Stimulated activated CD4-positive, alpha-beta T cell treated with anti-CD3 and anti-CD28 coated beads, Interleukin-1b, Interleukin-23, amount 100 ng/mL, for 1 hour (primary cell): ENCODE results near the gene KPNA6.
"Not testable (repeated sequence)": the region's sequence is repeated elsewhere in the genome, so short reads cannot be mapped to it uniquely, and the experiment has no call there.

Source experiments
- DNase-seq, 2 donors: peaks; one replicate each; pipeline ENCODE4 v3.0.0-alpha.2; 2020; ENCODE audit warnings: low read depth in 2 of 2

KPNA6 gene

DNA sequence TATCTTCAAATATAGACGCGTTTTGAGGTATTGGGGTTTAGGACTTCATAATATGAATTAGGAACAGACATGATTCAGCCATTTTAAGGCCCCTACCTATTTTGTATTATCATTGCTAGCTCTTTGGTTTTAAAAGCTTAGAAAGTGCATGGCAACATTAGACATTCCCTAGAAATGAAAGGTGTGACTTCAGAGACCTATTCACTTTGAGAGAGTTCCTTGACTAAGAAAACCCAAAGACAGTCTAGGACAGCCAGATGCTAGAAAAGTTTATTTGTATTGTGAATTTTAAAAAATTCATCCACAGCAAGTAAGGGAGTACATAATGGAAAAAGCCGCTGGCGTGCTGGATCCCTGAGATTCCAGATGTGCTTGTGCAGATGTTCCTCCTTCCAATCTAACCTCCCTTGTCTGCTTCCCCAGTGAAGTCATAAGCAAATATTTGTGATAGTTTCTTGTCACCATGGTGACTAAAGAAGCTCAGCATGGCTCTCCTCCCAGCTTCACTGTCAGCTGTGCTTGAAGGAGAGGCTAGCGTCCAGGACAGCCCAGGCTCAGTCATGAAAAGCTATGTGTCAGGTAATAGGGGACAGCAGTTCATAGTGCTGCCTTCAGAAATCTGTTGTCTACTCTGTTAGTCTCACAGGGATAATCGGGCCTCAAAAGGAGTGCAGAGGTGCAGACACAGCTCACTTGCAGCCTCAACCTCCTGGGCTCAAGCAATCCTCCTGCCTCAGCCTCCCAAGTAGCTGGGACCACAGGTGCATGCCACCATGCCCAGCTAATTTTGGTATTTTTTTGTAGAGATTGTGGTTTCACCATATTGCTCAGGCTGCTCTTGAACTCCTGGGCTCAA, 34.8 kb downstream of the KPNA6 start:
- DNase-seq: no peak

DNA sequence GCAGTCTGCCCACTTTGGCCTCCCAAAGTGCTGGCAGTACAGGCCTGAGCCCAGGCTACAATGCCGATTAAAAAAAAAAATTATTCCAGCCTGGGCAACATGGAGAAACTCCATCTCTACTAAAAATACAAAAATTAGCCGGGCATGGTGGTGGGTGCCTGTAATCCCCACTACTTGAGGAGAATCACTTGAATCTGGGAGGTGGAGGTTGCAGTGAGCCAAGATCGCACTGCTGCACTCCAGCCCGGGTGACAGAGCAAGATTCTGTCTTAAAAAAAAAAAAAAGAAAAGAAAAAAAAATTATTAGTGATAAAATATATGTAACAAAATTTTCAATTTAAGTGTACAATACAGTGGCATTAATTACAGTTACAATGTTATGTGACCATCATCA, 35.4 kb downstream of the KPNA6 start:
- DNase-seq: not testable (repeated sequence)

DNA sequence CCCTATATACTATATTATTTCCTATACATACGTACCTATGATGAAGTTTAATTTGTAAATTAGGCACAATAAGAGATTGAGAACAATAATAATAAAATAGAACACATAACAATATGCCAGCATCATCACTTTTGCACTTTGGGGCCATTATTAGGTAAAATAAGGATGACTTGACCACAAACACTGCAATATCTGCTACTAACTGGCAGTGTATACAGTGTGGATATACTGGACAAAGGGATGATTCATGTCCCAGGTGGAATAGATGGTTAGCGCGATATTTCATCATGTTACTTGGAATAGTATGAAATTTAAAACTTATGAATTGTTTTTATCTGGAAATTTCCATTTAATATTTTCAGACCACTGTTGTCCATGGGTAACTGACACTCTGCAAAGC, 36.2 kb downstream of the KPNA6 start:
- no peak for DNase-seq

DNA sequence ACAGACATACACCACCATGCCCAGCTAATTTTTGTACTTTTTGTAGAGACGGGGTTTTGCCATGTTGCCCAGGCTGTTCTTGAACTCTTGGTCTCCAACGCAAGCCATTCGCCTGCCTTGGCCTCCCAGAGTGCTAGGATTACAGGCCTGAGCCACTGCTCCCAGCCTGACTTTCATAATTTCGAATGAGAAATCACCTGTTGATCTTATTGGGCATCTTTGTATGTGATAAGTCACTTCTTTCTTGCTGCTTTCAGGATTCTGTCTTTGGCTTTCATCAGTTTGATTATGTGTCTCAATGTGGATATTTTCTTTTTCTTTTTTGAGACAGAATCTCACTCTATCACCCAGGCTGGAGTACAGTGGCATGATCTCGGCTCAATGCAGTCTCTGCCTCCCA, 39.9 kb downstream of the KPNA6 start:
- DNase-seq: not testable (repeated sequence)

DNA sequence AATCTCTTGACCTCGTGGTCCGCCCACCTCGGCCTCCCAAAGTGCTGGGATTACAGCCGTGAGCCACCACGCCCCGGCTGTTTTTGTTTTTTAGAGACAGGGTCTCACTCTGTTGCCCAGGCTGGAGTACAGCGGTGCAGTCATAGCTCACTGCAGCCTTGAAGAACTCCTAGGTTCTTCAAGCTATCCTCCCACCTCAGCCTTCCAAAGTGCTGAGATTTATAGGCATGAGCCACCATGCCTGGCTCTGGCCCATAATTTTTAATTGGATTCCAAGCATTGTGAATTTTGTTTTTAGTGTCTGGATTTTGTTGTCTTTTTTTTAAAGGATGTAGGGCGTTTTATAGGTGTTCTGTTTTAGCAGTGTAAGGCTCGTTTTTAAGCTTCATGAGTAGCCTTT, 43.0 kb downstream of the KPNA6 start:
- no peak for DNase-seq

DNA sequence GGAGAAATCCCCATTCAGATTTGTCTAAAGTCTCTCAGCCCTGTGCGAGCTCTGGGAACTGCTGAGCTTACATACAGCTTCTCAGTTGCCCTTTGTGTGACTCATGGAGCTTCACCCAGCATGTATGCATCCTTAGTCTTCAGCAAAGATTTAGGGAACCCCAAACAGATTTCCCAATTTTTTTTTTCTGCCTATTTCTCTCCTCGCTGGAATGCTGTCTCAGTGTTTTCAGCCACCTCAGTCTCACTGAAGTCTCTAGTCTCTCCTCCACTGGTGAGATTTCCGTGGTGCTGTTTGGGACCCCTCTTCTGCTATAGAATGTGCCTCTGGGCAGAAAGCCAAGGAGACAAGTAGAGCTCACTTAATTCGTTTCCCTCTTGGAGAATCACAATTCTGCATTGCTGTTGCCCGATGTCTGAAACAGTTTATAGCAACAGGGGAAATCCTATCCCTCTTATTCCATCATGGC, 43.5 kb downstream of the KPNA6 start:
- DNase-seq: no peak

DNA sequence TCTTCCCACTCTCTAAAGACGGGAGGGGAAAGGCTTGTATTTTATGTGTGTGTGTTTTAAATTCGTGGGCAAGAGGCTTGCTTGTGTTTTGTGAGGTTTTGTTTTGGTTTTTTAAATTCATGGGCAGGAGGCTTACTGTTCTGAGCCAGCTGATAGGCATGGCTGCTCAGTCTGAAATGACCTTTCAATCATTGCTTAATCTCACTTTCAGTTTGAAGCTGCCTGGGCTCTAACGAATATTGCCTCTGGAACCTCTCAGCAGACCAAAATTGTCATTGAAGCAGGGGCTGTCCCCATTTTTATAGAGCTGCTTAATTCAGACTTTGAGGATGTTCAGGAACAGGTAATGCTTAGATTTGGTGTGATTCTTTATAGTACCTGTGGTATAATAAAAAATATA, 51.3 kb downstream of the KPNA6 start:
- no peak for DNase-seq

DNA sequence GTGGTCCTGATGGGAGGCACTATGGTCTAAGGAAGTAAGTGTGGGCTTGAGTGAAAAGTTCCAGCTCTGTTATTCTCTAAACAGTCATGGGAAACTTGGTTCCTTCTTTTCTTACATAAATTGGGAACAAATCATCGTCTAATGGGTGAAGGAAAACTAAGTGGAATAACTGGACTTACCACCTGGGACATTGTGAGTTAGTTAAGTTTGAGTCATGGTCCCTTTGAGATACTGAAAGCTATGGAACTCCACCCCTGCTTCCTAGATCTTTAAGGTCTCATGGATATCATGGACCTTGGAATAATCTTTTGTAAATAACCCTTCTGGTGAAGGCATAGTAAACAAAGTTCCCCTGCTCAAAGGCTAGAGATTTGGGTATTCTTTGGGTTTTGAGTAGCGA, 55.5 kb downstream of the KPNA6 start:
- DNase-seq: no peak

DNA sequence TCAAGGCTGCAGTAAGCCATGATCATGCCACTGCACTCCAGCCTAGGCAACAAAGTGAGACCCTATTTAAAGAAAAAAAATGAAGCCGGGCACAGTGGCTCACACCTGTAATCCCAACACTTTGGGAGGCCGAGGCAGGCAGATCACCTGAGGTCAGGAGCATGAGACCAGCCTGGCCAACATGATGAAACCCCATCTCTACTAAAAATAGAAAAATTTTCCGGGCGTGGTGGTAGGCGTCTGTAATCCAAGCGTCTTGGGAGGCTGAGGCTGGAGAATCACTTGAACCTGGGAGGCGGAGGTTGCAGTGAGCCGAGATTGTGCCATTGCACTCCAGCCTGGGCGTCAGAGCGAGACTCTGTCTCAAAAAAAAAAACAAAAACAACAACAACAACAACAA, 57.8 kb downstream of the KPNA6 start:
- DNase-seq: not testable (repeated sequence)

DNA sequence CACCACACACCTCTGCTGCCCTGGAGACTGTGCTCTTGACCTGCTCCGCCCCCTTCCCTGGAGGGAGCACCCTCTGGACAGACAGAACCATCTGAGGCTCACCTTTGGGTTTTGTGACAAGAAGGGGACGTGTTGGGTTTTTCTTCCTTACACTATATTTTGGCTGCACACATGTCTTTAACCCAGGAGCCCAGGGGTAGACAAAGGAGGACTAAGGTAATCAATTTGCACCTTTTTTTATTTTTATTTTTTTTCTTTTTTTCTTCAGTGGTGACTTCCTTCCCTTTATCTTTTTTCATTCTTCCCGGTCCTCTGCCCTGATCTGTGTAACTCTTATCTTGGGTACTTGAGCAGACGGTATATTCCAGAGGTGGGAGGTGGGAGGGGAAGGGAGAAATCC, 63.1 kb downstream of the KPNA6 start:
- DNase-seq: no peak

DNA sequence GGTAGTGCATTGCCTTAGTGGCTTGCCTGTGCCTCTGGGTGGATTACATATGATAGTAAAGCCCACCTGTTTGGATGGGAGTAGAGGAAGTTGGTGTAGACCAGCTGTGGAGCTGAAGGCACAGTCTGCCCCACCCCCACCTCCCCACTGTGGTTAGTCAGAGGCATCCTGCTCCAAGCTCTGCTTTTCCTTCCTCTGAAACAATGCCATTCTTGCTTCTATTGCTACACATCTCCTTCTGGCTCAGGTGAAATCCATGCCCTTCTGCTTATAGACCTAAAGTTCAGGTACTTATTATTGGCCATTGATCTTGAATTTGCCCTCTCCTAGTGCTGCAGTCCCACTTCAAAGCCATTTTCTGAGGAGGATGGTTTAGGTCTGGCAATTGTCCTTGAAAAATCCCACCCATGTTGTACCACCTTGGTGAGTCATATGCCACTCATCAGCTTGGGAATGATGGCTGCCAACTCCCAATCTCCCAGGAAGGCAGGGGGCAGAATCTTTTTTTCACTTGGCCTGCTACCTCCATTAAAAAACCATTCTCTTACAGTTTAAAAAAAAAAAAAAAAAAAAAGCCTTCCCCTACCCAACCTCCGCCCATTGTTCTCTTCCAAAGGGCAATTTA, 64.9 kb downstream of the KPNA6 start:
- no peak for DNase-seq

DNA sequence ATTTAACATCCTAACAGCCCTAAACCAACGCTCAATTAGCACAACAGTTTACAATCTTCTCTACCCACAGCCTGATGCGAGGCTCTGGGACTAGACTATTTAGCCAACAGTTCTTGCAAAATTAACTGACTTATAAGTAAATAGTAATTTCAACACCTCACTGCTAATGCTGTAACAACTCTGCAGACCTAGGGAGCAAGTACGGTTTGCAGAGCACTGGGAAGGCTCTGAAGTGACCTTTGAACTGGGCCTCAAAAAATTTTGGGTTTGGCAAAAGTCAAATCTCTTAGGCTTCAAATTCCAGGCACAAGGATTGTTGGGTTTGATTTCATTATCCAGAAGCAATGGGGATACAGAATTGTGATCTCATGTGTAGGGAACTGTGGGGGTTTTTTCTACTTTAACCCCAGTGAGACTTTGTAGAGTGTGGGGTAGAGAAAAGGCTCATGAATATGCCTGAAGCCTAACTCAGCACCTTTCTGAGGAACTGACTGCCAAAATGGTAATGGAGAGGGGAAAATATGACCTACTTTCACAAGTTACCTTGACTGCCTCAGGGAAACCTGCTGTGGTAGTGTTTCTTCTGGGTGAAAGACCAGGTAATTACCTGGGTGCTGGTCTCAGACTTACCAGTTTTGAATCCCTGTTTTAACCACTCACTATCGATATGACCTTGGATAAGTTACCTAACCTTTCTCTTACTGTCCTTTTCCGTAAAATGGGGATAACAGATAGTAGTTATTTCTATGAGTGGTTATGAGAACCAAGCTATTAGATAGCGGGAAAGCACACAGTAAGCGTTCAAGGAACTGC, 70.7 kb downstream of the KPNA6 start:
- DNase-seq: no peak

DNA sequence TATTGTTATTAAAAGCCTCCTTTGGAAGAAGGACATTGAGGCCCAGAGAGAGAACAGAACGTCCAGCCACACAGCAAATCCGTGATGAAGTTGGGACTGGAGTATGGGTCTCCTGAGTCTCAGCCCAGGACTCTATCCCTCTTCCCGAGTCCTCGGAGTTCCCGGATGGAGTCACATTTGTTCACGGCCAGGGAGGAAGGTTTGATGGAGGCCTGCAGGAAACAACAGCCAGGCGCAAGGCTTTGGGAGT, 71.3 kb downstream of the KPNA6 start:
- no peak for DNase-seq

DNA sequence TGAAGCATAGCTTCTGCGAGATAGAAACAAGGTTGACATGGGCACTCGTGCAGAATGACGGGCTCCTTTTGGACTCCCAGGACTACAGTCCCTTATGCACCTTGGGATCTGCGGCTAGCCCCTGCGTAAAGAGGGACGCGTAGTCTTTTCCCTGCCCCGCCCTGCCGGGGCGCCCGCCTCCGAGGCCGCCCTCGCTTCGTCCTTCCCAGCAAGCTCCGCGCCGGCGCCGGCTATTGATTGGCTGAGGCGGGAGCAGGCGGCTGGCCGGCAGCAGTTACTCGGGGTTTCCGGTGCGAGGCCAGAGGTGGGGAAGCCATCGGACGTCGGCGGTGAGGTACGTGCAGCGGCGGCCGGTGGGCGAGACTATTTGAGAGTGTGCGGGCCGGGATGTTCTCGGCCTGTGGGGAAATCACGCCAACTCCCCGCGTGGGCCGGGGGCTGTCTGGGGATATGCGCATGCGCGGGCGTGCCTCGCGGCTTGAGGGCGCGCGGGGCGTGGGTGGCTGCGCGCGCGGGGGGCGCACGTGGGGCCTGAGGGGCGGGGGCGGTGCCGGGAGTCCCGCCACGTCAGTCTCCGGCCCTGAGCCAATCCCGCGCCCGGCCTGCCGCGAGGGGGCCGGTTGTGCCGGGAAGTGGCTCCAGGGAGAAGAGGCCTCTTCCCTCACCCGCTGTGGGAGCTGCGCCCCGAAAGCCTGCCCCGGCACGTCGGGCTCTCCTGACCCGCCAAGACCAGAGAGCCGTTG, 71.8 kb downstream of the KPNA6 start, which contains the start of gene TXLNA:
Gene TXLNA, plus strand, starts transcription at position 233 of the 743 bp plus-strand sequence. CDS start 671 bp downstream, outside the sequence.
- peak; percentile 72 to 74 for DNase-seq

DNA sequence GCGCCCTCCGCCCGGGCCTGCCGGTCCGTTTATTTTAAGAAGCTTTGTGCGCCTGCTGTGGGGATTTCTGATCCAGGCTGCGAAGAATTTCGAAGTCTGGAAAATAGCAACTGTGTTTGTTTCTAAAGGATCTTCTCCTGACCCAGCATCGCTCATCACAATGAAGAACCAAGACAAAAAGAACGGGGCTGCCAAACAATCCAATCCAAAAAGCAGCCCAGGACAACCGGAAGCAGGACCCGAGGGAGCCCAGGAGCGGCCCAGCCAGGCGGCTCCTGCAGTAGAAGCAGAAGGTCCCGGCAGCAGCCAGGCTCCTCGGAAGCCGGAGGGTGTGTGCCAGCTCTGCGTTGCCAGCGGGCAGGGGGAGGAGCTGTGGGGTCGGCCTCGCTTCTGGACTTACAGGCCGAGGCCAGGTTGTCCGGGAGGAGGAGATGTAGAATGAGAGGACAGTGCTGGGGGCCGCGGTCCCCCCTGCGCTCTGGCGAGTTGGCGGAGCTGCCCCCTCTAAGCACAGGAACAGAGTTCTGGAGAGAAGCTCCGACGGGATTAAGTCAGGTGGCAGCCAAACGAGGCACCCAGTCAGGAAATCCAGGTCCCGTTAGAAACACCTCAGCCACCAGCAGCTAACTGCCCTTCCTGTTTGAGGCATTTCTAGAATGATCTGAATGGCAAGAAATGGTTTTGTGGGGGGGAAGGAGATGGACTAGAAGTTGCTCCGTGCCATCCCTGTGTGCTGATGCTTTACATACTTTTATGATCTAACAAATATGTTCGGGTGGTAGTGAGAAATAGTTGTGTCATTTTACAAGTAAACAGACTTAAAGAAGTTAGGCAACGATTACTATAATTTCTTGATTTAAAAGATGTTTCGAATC, 72.6 kb downstream of the KPNA6 start:
- no peak for DNase-seq

DNA sequence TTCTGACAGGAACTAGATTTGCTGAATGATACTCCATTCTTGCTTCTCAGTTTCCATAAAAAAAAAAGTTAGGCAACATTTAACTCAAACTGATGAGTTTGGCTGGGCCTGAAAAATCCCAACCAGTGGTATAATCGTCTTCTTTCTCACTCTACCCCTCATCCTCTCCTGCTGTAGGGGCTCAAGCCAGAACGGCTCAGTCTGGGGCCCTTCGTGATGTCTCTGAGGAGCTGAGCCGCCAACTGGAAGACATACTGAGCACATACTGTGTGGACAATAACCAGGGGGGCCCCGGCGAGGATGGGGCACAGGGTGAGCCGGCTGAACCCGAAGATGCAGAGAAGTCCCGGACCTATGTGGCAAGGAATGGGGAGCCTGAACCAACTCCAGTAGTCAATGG, 73.2 kb downstream of the KPNA6 start:
- DNase-seq: no peak

DNA sequence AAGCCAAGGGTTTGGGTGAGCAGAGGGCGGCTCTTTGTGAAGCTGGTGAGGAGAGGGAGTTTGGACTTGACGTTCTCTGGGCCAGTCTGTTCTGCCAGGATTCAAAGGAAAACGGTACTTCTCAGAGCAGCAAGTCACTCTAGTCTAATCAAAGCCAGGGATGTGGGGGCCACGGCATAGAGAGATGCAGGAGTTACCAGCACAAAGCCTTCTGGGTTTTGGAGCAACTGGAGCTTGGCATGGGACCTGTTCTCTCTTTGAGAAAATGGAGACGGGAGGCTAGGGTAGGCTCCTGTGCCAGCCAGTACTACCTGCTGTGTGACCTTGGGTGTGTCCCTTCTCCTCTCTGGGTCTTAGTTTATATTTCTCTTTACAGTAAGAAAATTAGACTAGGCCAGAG, 73.7 kb downstream of the KPNA6 start:
- DNase-seq: no peak

DNA sequence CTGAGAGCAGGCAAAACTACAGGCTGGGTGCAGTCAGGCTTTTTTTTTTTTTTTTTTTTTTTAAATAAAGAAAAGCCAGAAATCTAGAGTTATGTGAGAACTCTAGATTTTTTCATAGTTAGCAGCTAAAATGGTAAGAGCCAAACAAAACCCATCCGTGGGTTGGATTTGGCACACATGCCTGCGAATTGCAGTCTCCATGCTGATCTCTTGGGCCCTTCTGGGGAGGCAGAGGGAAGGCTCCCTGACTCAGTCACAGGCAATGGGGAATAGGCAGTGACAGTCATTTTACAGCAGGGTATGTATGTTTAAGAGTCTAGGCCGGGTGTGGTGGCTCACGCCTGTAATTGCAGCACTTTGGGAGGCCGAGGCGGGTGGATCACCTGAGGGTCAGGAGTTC, 74.2 kb downstream of the KPNA6 start:
- DNase-seq: no peak

DNA sequence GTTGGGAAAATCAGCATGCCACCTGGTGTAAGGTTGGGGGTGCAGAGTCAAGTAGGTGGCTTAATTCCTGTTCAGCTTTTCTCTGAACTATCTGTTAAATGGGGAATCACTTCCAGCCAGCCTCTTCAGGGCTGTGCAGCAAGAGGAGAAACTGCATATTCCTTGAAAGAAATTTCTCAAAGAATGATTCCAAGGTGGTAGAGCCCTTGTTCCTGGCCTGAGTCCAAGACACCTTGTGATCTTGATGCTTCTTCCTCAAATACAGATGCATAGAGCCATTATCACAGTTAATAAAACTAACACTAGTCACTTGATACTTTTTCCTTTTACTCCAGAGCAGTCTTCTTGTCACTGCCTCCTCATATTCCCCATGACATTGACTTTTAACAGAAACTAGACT, 76.8 kb downstream of the KPNA6 start:
- no peak for DNase-seq

DNA sequence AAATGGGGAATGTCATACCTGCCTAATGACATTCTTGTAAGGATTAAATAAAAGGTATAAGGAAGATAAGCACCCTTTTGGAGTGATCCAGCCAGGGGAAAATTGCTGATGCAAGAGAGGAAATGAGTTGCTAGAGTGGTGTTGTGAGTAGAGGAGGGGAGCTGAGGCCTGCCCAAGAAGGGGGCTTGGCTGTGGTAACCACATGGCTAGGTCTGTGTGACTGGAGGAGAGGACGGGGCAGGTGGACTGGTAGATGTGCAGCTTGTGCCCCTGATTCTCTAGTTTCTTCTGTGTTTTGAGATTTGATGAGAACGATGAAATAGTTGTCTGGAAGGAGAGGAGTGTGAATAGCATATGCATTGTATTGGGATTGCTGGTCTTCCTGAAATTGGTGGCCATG, 78.2 kb downstream of the KPNA6 start:
- DNase-seq: no peak

DNA sequence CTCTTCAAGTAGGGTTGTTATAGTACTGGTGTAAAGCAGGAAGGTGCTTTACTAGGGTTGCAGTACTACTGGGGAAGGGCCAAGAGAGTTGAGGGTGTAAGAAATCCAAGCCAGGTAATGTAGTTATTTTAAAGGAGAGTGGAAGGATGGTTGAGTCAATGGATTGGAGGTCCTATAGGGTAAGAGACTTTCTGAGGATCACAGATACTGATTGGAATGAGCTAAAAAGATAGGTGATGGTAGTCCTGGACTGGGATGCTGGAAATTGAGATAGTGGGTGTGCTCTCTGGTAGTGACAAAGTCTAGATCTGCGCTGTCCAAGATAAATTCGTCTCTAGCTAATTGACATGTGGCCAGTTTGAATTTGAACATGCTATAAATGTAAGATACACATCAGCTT, 78.6 kb downstream of the KPNA6 start:
- DNase-seq: no peak
